Esophagus (tissue), 2 donors: ENCODE measurements around the gene PRDM10. TPM values are rescaled to one million over a fixed set of nuclear protein-coding genes. Genes with fewer than 3 reads are reported as not detected.

ENCODE experiments used
- polyA plus RNA-seq, 2 donors: library from polyadenylated mRNA; stranded (reverse); fragments of 200-250 nt; gene quantifications; one replicate each; pipeline ENCODE4 v1.2.3, GENCODE V29; 2013
- donor health status: healthy with polysubstance abuse.
- donor health status: Bipolar disorder and iron deficiency.

The PRDM10 gene
- polyA plus RNA-seq, 2 donors = 2.6 to 3.8 TPM

Other genes with a start within 250 kb of the PRDM10 start
- 10 to 100 TPM; 59.9 to 90.6 TPM for gene TMEM45B, start 187.0 kb downstream of the PRDM10 start, polyA plus RNA-seq
- gene NFRKB, start 107.3 kb downstream of the PRDM10 start, polyA plus RNA-seq = 1 to 10 TPM; 7.1 to 8.6 TPM
- 10 to 100 TPM; 48.9 to 80.5 TPM for gene APLP2, start 67.1 kb upstream of the PRDM10 start, polyA plus RNA-seq
- 10 to 100 TPM; 69.6 to 86.4 TPM for gene ST14, start 156.9 kb upstream of the PRDM10 start, polyA plus RNA-seq